ENCODE measurements around the gene CIDEA.
"Not testable (repeated sequence)": the region's sequence is repeated elsewhere in the genome, so short reads cannot be mapped to it uniquely, and the experiment has no call there.

CIDEA gene

GRCh38 chr18:12242658-12243260 lies 11.4 kb upstream of the CIDEA start:
- no peak for DNase-seq

- DNase-seq = not testable (repeated sequence)
These were observed 10.9 kb upstream of the CIDEA start for GRCh38 chr18:12243272-12243671.

GRCh38 chr18:12245793-12246135 lies 8.4 kb upstream of the CIDEA start:
- no peak for DNase-seq

DNA sequence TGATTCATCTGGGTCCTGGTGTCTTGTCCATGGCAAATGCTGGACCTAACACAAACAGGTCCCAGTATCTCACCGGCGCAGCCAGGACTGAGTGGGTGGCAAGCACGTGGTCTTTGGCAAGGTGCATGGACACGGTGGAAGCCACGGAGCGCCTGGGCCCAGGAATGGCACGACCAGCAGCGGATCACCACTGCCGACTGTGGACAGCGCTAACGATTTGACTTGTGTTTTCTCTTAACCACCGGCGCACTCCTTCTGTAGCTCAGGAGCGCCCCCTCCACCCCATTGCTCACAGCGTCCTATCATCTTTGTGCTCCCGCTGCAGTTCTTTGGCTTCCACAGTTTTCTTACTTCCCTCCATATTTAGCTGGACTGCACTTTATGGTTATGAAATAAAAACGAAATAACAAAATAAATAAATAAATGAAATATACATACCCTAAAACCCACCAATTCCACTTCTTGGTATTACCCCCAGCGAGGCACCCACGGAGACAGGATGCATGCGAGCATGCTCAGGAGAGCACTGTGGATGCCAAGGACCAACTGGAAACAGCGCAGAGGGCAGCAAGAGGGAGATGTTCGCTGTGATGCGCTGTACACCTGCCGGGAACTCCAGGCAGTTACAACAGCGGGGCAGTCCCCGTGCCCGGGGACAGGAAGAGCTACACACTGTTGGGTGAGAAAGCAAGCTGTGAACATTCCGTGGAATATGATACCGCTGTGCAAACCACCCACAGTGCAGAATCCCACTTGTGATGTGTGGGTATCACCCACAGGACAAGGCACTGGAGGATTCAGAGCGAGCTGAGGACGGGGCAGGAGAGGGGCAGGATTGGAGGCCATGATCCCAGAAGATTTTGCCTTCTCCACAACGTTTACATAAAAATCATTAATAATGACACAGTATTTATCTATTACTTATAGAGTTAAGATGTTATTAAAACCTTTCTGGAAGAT lies 7.0 kb upstream of the CIDEA start:
- DNase-seq = no peak

- no peak for DNase-seq
These were observed 6.2 kb upstream of the CIDEA start for GRCh38 chr18:12247946-12248345.

DNA sequence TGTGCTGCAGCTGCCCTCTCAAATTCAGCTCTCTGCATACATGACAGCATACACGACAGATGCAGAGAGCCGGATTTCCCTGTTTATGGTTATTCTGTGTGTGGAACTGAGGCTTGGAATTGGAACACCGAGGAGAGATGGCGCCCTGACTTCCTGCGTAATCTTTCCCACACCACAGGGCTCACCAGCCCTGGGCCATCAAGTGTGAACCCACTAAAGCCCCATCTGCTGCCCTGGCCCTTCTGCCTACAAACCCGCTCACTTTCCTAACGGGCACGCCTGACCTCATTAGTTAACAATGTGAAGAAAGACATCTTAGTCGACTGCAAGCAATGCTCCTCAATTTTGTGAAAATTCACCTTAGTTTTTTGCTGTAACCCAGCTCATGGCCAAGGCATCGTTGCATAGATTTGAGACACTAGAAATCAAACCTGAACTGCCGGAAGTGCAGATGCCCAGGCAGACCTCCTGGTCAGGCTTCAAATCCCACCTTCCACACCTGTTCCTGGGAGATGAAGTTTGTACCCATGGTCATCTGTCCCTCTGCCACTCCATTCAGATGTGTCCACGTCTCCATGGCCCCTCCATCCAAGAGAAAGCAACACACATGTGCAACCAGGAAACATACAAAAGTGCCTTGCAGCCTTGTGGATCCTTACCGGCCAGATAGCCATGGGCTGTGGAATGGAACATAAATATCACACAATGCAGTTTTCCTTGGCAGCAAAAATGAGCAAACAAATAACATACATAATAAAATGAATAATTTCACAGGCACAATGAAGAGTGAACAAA lies 5.0 kb upstream of the CIDEA start:
- no peak for DNase-seq

GRCh38 chr18:12251311-12251710 lies 2.9 kb upstream of the CIDEA start:
- DNase-seq = no peak

GRCh38 chr18:12252061-12252460 lies 2.1 kb upstream of the CIDEA start:
- DNase-seq = no peak

GRCh38 chr18:12253027-12253426 lies 1.1 kb upstream of the CIDEA start:
- DNase-seq = no peak

DNA sequence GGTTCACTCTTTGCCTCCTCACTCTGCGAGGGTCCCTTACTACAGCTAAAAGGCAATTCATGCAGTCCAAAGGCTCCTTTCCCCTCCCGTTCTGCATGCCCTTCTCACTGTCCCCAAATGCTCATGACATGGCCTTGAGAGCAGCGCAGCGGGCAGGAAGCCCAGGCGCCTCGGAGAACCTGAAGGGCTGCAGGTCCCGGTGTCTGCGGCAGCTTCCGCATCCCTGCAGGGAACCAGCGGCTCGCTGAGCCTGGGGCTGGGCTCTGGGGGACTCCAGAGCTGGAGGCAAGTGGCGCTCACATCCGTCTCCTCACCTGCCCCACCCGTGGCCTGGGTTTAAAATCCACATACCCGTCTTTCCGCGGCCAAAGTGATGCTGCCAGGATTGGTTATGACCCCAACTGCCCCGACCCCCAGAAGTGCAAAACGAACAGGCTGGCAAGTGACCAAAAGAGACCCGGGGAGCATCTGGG lies 462 bp upstream of the CIDEA start:
- no peak for DNase-seq

DNA sequence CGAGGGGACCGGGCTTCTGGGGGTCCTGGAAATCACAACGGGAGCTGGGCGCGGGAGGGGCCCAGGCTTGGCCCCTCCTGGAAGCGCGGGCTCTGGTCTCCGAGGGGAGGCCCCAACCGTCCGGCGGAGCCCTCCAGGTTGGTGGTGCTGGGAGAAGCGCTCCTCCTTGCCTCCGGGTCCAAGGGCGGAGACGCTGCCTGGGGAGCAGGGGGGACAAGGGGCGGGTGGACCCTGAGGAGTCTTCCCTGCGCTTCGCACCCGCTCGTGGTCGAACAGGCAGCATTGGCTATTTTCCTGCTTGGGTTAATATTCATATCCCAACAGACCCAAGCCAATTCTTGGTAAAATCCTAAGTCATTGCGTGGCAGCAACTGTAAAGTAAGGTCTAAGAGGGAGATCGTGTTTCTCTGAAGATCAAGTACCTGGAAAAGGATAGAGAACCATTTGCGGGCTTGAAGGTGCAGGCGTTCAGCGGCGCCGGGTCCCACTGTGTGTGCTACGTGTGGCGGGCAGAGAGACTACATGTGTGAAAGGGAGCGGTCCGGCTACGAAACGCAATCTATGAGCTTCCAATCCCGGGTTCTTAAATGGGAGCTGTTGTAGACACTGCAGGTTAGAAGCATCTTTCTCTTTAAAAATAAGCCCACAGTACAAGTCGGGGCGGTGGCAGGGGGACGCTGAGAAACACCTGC lies 805 bp downstream of the CIDEA start:
- no peak for DNase-seq

DNA sequence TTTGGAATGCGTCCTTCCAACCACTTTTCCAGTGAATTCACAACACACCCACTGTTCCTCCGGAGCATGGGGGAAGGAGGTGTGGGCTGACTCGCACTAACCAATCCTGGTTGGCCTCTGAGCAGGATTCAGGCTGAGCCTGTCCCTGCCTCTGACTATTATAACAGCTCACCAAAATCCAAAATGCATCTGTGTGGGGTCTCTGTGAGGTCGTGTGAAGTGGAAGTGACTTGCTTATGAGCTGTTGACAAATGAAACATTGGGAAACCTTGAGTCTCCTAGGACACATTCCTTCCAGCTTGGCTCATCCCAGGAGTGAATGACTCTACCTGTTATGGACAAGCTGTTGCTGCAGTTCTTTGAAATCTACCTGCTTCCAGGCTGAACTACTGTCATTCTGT lies 1.5 kb downstream of the CIDEA start:
- DNase-seq = no peak

DNA sequence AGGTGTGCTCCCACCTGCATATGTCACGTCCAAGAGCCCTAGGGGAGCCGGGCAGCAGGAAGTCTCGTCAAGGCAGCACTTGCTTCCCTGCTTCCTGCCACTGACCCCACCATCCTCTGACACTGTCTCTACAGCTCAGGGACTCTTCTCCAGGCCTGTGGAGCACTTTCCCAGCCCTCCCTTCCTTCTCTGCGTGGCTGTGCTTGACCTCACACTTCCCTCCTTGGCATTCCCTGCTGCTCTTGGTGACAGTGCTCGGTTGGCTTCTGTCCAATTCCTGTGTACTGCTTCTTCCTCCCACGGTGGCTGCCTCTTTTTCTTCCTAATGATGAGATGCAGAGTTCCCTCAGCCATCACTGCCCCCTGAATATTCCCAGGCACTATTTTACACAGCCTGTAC lies 2.8 kb downstream of the CIDEA start:
- no peak for DNase-seq

GRCh38 chr18:12257996-12258718 lies 4.0 kb downstream of the CIDEA start:
- DNase-seq = no peak

DNA sequence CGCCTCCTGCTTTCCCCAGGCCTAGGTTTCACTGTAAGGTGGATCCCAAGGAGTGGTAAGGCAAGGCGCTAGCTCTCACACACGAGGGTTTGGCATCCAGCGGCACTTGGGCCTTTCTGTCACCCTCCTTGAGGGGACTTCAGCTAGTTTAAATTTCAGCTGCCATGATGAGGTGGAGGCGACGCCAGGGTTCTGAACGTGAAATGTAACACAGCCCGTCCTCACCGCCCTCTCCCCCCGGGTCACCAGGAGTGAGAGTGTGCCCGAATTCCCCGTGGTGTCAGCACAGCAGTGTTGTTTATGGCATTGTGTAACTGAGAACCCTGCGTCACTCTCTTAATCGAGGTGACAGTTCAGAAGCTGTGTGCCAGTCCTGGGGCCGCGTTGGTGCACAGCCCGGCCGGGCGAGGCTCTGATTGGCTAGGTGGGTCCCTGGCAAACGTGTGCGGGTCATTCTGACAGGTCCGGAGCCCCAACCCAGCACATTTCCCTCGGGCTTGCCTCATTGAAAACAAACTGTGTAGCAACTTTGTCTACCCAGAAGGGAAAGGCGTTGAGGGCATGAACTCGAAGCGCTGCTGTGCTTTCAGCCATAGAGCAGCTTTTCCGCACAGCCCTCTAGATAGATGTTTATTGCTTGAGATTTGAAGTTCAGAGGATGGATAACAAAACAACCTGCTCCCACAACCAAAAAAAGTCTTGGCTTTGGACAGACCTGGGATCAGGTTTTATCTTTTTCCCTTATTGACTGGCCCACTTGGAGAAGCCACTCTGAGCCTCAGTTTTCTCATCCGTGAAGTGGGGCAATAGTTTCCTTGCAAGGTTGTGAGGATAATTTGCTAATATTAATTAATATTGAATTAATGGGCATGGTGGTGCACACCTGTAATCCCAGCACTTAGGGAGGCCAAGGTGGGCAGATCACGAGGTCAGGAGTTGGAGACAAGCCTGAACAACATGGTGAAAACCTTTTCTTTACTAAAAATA lies 4.9 kb downstream of the CIDEA start:
- no peak for DNase-seq

GRCh38 chr18:12262748-12263147 lies 8.6 kb downstream of the CIDEA start:
- DNase-seq = no peak

DNA sequence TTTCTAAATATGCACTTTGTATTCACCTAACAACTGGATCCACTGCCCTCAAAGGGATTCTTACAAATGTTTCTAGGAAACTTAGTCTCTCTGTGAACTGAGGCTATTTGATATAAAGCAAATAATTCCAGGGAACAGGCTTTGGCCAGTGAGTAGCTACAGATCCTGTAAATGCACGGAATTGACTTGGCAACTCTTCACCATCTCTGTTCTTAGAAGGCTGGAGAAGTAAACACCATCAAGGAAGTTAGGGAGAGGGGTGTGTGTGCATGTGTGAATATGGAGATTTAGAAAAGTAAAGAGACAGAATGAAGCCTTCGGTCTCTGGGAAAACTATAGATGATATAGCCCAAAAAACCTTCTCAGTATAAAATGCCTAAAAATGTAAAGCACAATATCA lies 10.7 kb downstream of the CIDEA start:
- no peak for DNase-seq

- peak; percentile 42 for DNase-seq
These were observed 17.4 kb downstream of the CIDEA start for GRCh38 chr18:12271376-12272235.

GRCh38 chr18:12274793-12275192 lies 20.6 kb downstream of the CIDEA start:
- DNase-seq = no peak
